Cardiac muscle cell (in vitro differentiated cells and primary cell): Measurements from ENCODE around the gene PRKAR1B. TPM values are rescaled to one million over a fixed set of nuclear protein-coding genes. Genes with fewer than 3 reads are reported as not detected.

ENCODE experiments used
- DNase-seq, 2 donors: peaks; one replicate each; pipeline versions ENCODE4 v3.0.0 to v3.0.0-alpha.2; 2010 to 2017; ENCODE audit warnings: low read depth in 1 of 2, low spot score in 1 of 2
- H3K27ac ChIP-seq: fragments of 200-600 bp; sonication (generic); 2 replicates; pipeline ENCODE4 v1.5.1; 2016
- H3K27me3 ChIP-seq: fragments of 200-600 bp; sonication (generic); 2 replicates; pipeline ENCODE4 v1.6.0; 2016; ENCODE audit warnings: control low read depth
- H3K36me3 ChIP-seq: fragments of 200-600 bp; sonication (generic); 2 replicates; pipeline ENCODE4 v1.5.1; 2016; ENCODE audit warnings: control low read depth
- H3K4me1 ChIP-seq: fragments of 200-600 bp; sonication (generic); 2 replicates; pipeline ENCODE4 v1.8.1; 2017; ENCODE audit warnings: low read depth, mild to moderate bottlenecking, mixed run types
- H3K4me3 ChIP-seq: fragments of 200-600 bp; sonication (generic); 2 replicates; pipeline ENCODE4 v1.5.1; 2016; ENCODE audit warnings: mild to moderate bottlenecking
- H3K9me3 ChIP-seq: fragments of 200-600 bp; sonication (generic); 2 replicates; pipeline ENCODE4 v1.5.1; 2017; ENCODE audit warnings: low read depth, mild to moderate bottlenecking, control low read depth
- polyA plus RNA-seq: library from polyadenylated mRNA; unstranded; fragments of >200 nt; fragmentation: Nextera tagmentation; extraction: Ambion mirVana; gene quantifications from 2 replicates; pipeline ENCODE4 v1.2.1, GENCODE V29; 2016
- total RNA-seq: library from RNA; depleted of rRNA; stranded (reverse); fragments of >200 nt; gene quantifications from 2 replicates; pipeline ENCODE4 v1.2.3, GENCODE V29; 2016
- TF ChIP-seq, protein P1 (sequence below): IDR thresholded peaks from 2 replicates; pipeline ENCODE4 v1.5.1; 2012; ENCODE audit warnings: low read depth, mild to moderate bottlenecking, low read length

The PRKAR1B gene
- total and polyA plus RNA-seq, 2 experiments from 2014 or later, result 32.8 to 40.2 TPM

GRCh38 chr7:531777-532176 lies 195.3 kb downstream of the PRKAR1B start:
- Histone ChIP-seq H3K36me3 (no peaks in the 10 kb centered on the region), H3K27me3 (no peaks in the 10 kb centered on the region), H3K4me3 (no peak overlapping the region), H3K27ac (no peak overlapping the region), H3K9me3 (no peaks in the 10 kb centered on the region), H3K4me1 (no peaks in the 10 kb centered on the region)
- no peak for DNase-seq
- TF ChIP-seq, protein P1, sequence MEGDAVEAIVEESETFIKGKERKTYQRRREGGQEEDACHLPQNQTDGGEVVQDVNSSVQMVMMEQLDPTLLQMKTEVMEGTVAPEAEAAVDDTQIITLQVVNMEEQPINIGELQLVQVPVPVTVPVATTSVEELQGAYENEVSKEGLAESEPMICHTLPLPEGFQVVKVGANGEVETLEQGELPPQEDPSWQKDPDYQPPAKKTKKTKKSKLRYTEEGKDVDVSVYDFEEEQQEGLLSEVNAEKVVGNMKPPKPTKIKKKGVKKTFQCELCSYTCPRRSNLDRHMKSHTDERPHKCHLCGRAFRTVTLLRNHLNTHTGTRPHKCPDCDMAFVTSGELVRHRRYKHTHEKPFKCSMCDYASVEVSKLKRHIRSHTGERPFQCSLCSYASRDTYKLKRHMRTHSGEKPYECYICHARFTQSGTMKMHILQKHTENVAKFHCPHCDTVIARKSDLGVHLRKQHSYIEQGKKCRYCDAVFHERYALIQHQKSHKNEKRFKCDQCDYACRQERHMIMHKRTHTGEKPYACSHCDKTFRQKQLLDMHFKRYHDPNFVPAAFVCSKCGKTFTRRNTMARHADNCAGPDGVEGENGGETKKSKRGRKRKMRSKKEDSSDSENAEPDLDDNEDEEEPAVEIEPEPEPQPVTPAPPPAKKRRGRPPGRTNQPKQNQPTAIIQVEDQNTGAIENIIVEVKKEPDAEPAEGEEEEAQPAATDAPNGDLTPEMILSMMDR, result no peak

GRCh38 chr7:528451-528850 lies 198.6 kb downstream of the PRKAR1B start:
- no peak for DNase-seq
- Histone ChIP-seq H3K4me1 (no peaks in the 10 kb centered on the region), H3K27ac (no peak overlapping the region), H3K9me3 (no peaks in the 10 kb centered on the region), H3K27me3 (peaks cover 3% of the 10 kb centered on the region), H3K36me3 (no peaks in the 10 kb centered on the region), H3K4me3 (no peak overlapping the region)
- TF ChIP-seq, protein P1, result no peak

DNA sequence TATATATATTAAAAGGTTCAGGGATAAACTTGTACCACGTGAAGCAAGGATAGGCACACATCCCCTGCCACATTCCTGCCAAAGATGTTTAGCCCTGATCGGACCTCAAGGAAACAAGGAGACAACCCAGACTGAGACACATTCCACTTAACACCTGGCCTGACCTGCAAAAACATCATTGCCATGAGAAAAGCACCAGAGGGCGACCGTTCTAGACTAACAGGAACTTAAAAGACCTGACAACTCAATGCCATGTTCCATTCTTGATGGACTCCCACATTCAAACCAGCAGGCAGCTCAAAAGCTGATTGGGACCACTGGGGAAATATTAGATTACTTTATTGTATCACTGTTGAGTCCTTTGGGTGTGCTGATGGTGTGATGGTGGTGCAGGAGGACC lies 199.4 kb downstream of the PRKAR1B start:
- peaks cover 10% of the 10 kb centered on the region for H3K27me3 ChIP-seq
- DNase-seq, result no peak
- no peaks in the 10 kb centered on the region for H3K36me3 ChIP-seq
- H3K27ac ChIP-seq, result no peak overlapping the region
- H3K4me3 ChIP-seq, result no peak overlapping the region
- no peaks in the 10 kb centered on the region for H3K4me1 ChIP-seq
- TF ChIP-seq, protein P1, result no peak
- no peaks in the 10 kb centered on the region for H3K9me3 ChIP-seq

DNA sequence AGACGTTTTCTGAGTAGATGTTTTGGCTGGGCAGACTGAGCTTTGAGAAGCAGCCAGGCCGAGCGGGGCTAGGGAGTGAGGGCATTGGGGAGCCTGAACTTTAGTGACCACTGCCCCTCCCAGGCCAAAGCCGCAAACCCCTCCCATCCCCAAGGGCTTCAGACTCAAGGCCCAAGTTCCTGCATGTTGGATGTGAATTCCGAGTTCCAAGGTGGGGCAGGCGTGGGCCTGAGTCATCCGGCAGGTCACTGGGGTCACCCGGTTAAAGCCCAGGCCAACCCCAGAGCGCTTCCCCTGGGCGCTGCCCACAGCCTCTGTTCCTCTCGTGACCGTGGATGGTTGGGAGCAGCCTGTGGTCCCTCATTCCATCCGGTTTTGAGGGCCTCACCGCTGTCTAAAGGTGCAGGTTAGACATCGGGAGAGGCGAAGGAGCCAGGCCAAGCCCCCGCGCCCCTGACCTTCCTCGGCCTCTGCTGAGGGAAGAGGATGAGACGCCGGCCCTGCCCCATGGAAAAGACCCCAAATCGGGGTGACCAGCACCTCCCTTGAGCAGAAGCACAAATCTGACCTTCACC lies 200.5 kb downstream of the PRKAR1B start:
- no peaks in the 10 kb centered on the region for H3K9me3 ChIP-seq
- DNase-seq, result no peak
- H3K4me3 ChIP-seq, result no peak overlapping the region
- no peak overlapping the region for H3K27ac ChIP-seq
- peaks cover 22% of the 10 kb centered on the region for H3K27me3 ChIP-seq
- TF ChIP-seq, protein P1, result no peak
- H3K36me3 ChIP-seq, result no peaks in the 10 kb centered on the region
- H3K4me1 ChIP-seq, result peaks cover 5% of the 10 kb centered on the region

DNA sequence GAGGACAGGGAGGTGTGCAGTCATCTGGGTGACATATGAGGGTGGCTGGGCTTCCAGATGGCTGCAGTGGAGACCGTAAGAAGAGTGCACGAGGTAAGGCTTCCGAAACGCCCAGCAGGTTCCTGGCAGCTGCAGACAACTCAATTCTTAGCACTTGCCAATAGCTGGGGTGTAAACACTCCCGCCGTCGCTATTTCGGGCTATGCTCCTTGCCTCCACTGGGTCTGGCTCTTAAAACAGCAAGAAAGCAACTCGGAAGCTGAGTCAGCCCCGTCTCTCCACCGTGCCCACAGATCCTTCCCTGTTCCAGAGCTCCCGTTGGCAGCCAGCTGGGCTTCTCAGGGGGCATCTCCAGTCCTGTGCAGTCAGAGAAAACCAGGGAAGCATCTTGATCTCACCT lies 201.3 kb downstream of the PRKAR1B start:
- DNase-seq, result no peak
- H3K4me3 ChIP-seq, result no peak overlapping the region

More for the DNA sequence above, 201.3 kb downstream of the PRKAR1B start:
- no peak overlapping the region for H3K27ac ChIP-seq
- H3K27me3 ChIP-seq, result peaks cover 30% of the 10 kb centered on the region
- no peaks in the 10 kb centered on the region for H3K9me3 ChIP-seq
- TF ChIP-seq, protein P1, result no peak
- peaks cover 7% of the 10 kb centered on the region for H3K4me1 ChIP-seq
- no peaks in the 10 kb centered on the region for H3K36me3 ChIP-seq
